ENCODE data around the gene EZR.

DNA sequence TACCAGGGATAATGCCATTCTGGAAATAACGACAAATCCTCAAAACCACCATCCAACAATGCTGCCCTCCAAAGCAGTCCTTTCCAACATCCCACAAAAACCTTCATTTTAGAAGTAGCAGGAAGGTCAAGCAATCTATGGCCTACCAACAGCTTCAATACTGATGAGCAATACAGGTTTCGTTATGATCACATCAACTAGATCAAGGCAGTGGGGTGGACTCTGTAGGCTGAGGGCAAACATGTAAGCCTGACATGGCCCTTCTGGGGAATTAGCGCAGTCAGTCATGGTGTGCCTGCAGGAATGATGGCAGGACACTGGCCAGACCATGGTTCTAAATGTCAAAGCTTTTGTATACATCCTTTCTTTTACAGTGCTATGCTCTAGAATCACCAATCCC, 41.7 kb downstream of the EZR start:
- TF ChIP-seq, protein P1, sequence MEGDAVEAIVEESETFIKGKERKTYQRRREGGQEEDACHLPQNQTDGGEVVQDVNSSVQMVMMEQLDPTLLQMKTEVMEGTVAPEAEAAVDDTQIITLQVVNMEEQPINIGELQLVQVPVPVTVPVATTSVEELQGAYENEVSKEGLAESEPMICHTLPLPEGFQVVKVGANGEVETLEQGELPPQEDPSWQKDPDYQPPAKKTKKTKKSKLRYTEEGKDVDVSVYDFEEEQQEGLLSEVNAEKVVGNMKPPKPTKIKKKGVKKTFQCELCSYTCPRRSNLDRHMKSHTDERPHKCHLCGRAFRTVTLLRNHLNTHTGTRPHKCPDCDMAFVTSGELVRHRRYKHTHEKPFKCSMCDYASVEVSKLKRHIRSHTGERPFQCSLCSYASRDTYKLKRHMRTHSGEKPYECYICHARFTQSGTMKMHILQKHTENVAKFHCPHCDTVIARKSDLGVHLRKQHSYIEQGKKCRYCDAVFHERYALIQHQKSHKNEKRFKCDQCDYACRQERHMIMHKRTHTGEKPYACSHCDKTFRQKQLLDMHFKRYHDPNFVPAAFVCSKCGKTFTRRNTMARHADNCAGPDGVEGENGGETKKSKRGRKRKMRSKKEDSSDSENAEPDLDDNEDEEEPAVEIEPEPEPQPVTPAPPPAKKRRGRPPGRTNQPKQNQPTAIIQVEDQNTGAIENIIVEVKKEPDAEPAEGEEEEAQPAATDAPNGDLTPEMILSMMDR (IDR thresholded peaks at IDR 0.05) = no peak
- TF ChIP-seq POLR2A (IDR thresholded peaks at IDR 0.05) = no peak
